Loucy (cell line): Measurements from ENCODE around the gene RPRML.

Experiments used
- H2AFZ ChIP-seq: fragments of 200-600 bp; sonication (generic); 2 replicates; pipeline ENCODE4 v1.6.0; 2016; ENCODE audit warnings: antibody characterized with exemption, mild to moderate bottlenecking, low read length, moderate library complexity
- H3F3A ChIP-seq: fragments of 200-600 bp; 2 replicates; pipeline ENCODE4 v1.6.0; 2016; ENCODE audit warnings: antibody characterized with exemption, low read depth, mild to moderate bottlenecking
- H3K27me3 ChIP-seq: fragments of 200-600 bp; sonication (generic); 2 replicates; pipeline ENCODE4 v1.6.1; 2014; ENCODE audit warnings: low read length, mild to moderate bottlenecking; ENCODE audit not compliant: insufficient read depth, poor library complexity, severe bottlenecking
- H3K36me3 ChIP-seq: fragments of 200-600 bp; sonication (generic); 2 replicates; pipeline ENCODE4 v1.6.1; 2016; ENCODE audit warnings: low read length; ENCODE audit not compliant: insufficient read depth
- H3K4me1 ChIP-seq: fragments of 200-600 bp; sonication (generic); 2 replicates; pipeline ENCODE4 v1.5.1; 2014; ENCODE audit warnings: low read length, mild to moderate bottlenecking; ENCODE audit not compliant: insufficient read depth, poor library complexity, severe bottlenecking
- H3K4me2 ChIP-seq: fragments of 200-600 bp; sonication (generic); 2 replicates; pipeline ENCODE4 v1.6.0; 2014; ENCODE audit warnings: antibody characterized with exemption, low read length, low read depth, mild to moderate bottlenecking; ENCODE audit not compliant: poor library complexity, severe bottlenecking
- H3K4me3 ChIP-seq: fragments of 200-600 bp; sonication (generic); 2 replicates; pipeline ENCODE4 v1.5.1; 2014; ENCODE audit warnings: low read length, mild to moderate bottlenecking, mixed read lengths; ENCODE audit not compliant: poor library complexity, severe bottlenecking
- H3K79me2 ChIP-seq: fragments of 200-600 bp; sonication (generic); 2 replicates; pipeline ENCODE4 v1.6.1; 2014; ENCODE audit warnings: low read length; ENCODE audit not compliant: insufficient read depth
- H3K9ac ChIP-seq: fragments of 200-600 bp; sonication (generic); 2 replicates; pipeline ENCODE4 v1.6.0; 2014; ENCODE audit warnings: mild to moderate bottlenecking, low read depth, low read length, moderate library complexity; ENCODE audit not compliant: poor library complexity, severe bottlenecking
- H3K9me2 ChIP-seq: fragments of 200-600 bp; sonication (generic); replicated peaks from 2 replicates; pipeline ENCODE4 v1.6.1; 2016; ENCODE audit warnings: low read depth, low read length, mixed read lengths
- H3K9me3 ChIP-seq: fragments of 200-600 bp; sonication (generic); 2 replicates; pipeline ENCODE4 v1.6.1; 2014; ENCODE audit warnings: mild to moderate bottlenecking, antibody characterized with exemption, low read length, low read depth; ENCODE audit not compliant: insufficient read depth
- H4K20me1 ChIP-seq: fragments of 200-600 bp; sonication (generic); 2 replicates; pipeline ENCODE4 v1.6.0; 2014; ENCODE audit warnings: antibody characterized with exemption, low read length, mild to moderate bottlenecking; ENCODE audit not compliant: insufficient read depth, poor library complexity, severe bottlenecking
- CTCF ChIP-seq: fragments of 200-600 bp; sonication (generic); conservative IDR thresholded peaks from 2 replicates; pipeline ENCODE4 v1.5.1; 2014; ENCODE audit warnings: mild to moderate bottlenecking, antibody characterized with exemption, low read length
- EZH2phosphoT487 ChIP-seq: fragments of 200-600 bp; IDR thresholded peaks from 2 replicates; pipeline ENCODE4 v1.6.1; 2018; ENCODE audit warnings: antibody characterized with exemption, mild to moderate bottlenecking, moderate library complexity, borderline replicate concordance

RPRML gene

GRCh38 chr17:46952115-46952514 is 26.9 kb downstream of the RPRML start:
- TF ChIP-seq CTCF: no peak
- TF ChIP-seq EZH2phosphoT487: no peak
- H3K4me2 ChIP-seq: peak overlapping the region; percentile 14

GRCh38 chr17:46951706-46952105 is 27.3 kb downstream of the RPRML start:
- no peaks in the 10 kb centered on the region for H4K20me1 ChIP-seq
- H3K9ac ChIP-seq: no peak overlapping the region
- no peaks in the 10 kb centered on the region for H3F3A ChIP-seq
- H2AFZ ChIP-seq: no peak overlapping the region
- H3K9me2 ChIP-seq: no peaks in the 10 kb centered on the region
- no peak overlapping the region for H3K4me3 ChIP-seq
- H3K36me3 ChIP-seq: no peaks in the 10 kb centered on the region
- H3K27me3 ChIP-seq: no peaks in the 10 kb centered on the region
- peaks cover 19% of the 10 kb centered on the region for H3K4me1 ChIP-seq
- peak overlapping the region; percentile 14 for H3K4me2 ChIP-seq
- no peaks in the 10 kb centered on the region for H3K79me2 ChIP-seq
- no peaks in the 10 kb centered on the region for H3K9me3 ChIP-seq
- TF ChIP-seq EZH2phosphoT487 (no peak), CTCF (no peak)

More at GRCh38 chr17:46952115-46952514, 26.9 kb downstream of the RPRML start:
- no peak overlapping the region for H2AFZ ChIP-seq
- no peaks in the 10 kb centered on the region for H3K36me3 ChIP-seq
- H3K9ac ChIP-seq: no peak overlapping the region
- H3K9me3 ChIP-seq: no peaks in the 10 kb centered on the region
- no peaks in the 10 kb centered on the region for H4K20me1 ChIP-seq
- H3F3A ChIP-seq: no peaks in the 10 kb centered on the region
- H3K79me2 ChIP-seq: no peaks in the 10 kb centered on the region
- no peaks in the 10 kb centered on the region for H3K9me2 ChIP-seq
- H3K4me3 ChIP-seq: no peak overlapping the region
- peaks cover 16% of the 10 kb centered on the region for H3K4me1 ChIP-seq
- no peaks in the 10 kb centered on the region for H3K27me3 ChIP-seq

DNA sequence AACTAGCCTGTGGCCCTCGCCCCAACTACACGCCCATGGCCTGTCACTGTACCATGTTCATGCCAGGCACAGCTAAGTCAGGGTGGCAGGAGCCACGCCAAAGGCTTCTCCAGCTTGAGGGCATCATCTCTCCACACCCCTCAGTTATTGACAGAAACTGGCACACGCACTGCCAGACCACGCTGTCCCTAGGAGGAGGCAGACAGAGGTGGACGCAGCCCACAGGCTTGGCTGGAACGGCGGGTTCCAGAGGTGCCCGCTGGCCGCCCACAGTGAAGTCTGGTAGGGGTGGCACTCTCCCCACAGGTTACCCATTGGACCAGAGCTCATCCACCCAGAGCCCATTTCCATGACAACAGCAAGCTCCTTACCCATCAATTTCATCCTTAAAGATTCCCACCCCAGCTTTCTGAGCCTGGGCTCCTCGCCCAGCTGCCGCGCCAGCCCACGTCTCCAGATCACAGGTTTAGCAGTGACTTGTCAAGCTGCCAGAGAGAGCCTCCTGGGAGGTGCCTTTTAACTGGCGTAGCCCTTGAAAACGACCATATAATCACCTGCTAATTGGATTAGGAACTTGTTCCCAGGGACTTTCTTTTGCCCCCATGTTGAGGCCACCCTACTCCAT is 27.9 kb downstream of the RPRML start:
- Histone ChIP-seq H3K4me3 (no peak overlapping the region), H3K9me2 (no peaks in the 10 kb centered on the region), H3K4me1 (peaks cover 19% of the 10 kb centered on the region), H2AFZ (no peak overlapping the region), H3K4me2 (no peak overlapping the region), H4K20me1 (no peaks in the 10 kb centered on the region), H3K9me3 (no peaks in the 10 kb centered on the region), H3K9ac (no peak overlapping the region), H3F3A (no peaks in the 10 kb centered on the region), H3K79me2 (no peaks in the 10 kb centered on the region), H3K36me3 (no peaks in the 10 kb centered on the region), H3K27me3 (no peaks in the 10 kb centered on the region)
- no peak for TF ChIP-seq EZH2phosphoT487
- no peak for TF ChIP-seq CTCF
